SK-N-SH treated with all-trans-retinoic acid at 6 μM for 48 hours (cell line): ENCODE measurements around the gene ANK2.

Experiments used
- ATAC-seq: fragments of 200-7000 bp; cut with Tn5 transposase; 3 replicates; pipeline ENCODE4 v1.9.1; 2020; ENCODE audit warnings: mild to moderate bottlenecking, moderate library complexity
- ARNTL ChIP-seq: fragments of 450-650 bp; formaldehyde crosslinking; IDR thresholded peaks from 2 replicates; pipeline ENCODE4 v1.5.0; 2020; ENCODE audit warnings: low read depth, mild to moderate bottlenecking, moderate library complexity, borderline replicate concordance
- BACH2 ChIP-seq: fragments of 250-450 bp; sonication (Bioruptor Pico); IDR thresholded peaks from 2 replicates; pipeline ENCODE4 v1.9.0; 2021; ENCODE audit warnings: mild to moderate bottlenecking, borderline replicate concordance
- GLIS3 ChIP-seq: fragments of 250-450 bp; sonication (Bioruptor Pico); IDR thresholded peaks from 2 replicates; pipeline ENCODE4 v1.5.0; 2020; ENCODE audit warnings: mild to moderate bottlenecking, moderate library complexity
- ISL1 ChIP-seq: fragments of 250-450 bp; sonication (Bioruptor Pico); IDR thresholded peaks from 2 replicates; pipeline ENCODE4 v2.1.2; 2022; ENCODE audit warnings: mild to moderate bottlenecking, moderate library complexity
- RARB ChIP-seq: fragments of 250-450 bp; sonication (Bioruptor Pico); IDR thresholded peaks from 2 replicates; pipeline ENCODE4 v1.8.0; 2021; ENCODE audit warnings: mild to moderate bottlenecking, moderate library complexity
- TCF4 ChIP-seq: fragments of 250-450 bp; sonication (Bioruptor Pico); IDR thresholded peaks from 2 replicates; pipeline ENCODE4 v1.8.0; 2021; ENCODE audit warnings: mild to moderate bottlenecking, moderate library complexity, borderline replicate concordance
- ZC3H10 ChIP-seq: fragments of 250-450 bp; sonication (Bioruptor Pico); IDR thresholded peaks from 2 replicates; pipeline ENCODE4 v1.5.1; 2021; ENCODE audit warnings: mild to moderate bottlenecking, moderate library complexity
- ZFP30 ChIP-seq: fragments of 450-650 bp; formaldehyde crosslinking; IDR thresholded peaks from 2 replicates; pipeline ENCODE4 v1.5.0; 2022; ENCODE audit warnings: mild to moderate bottlenecking, moderate library complexity
- ZNF565 ChIP-seq: fragments of 450-650 bp; formaldehyde crosslinking; conservative IDR thresholded peaks from 2 replicates; pipeline ENCODE4 v1.5.0; 2020; ENCODE audit warnings: low read depth, mild to moderate bottlenecking, moderate library complexity
- ZNF70 ChIP-seq: fragments of 450-650 bp; formaldehyde crosslinking; IDR thresholded peaks from 2 replicates; pipeline ENCODE4 v1.5.0; 2020; ENCODE audit warnings: mild to moderate bottlenecking, moderate library complexity
- ZNF8 ChIP-seq: fragments of 450-650 bp; formaldehyde crosslinking; IDR thresholded peaks from 2 replicates; pipeline ENCODE4 v1.5.0; 2020; ENCODE audit warnings: mild to moderate bottlenecking, moderate library complexity
- TF ChIP-seq, protein P1 (sequence below): fragments of 250-450 bp; sonication (Bioruptor Pico); IDR thresholded peaks from 2 replicates; pipeline ENCODE4 v1.5.0; 2020; ENCODE audit warnings: mild to moderate bottlenecking, moderate library complexity
- TF ChIP-seq, protein P2 (sequence below): fragments of 250-450 bp; sonication (Bioruptor Pico); IDR thresholded peaks from 2 replicates; pipeline ENCODE4 v1.5.1; 2021; ENCODE audit warnings: mild to moderate bottlenecking, moderate library complexity
- TF ChIP-seq, protein P3 (sequence below): fragments of 250-450 bp; sonication (Bioruptor Pico); IDR thresholded peaks from 2 replicates; pipeline ENCODE4 v1.5.1; 2020; ENCODE audit warnings: low read depth, mild to moderate bottlenecking, moderate library complexity
- TF ChIP-seq, protein P4 (sequence below): fragments of 250-450 bp; sonication (Bioruptor Pico); IDR thresholded peaks from 2 replicates; pipeline ENCODE4 v1.8.0; 2020; ENCODE audit warnings: mild to moderate bottlenecking, moderate library complexity, borderline replicate concordance
- TF ChIP-seq, protein P5 (sequence below): fragments of 250-450 bp; sonication (Bioruptor Pico); IDR thresholded peaks from 2 replicates; pipeline ENCODE4 v1.8.0; 2021; ENCODE audit warnings: low read depth, mild to moderate bottlenecking, moderate library complexity, borderline replicate concordance

ANK2 gene

DNA sequence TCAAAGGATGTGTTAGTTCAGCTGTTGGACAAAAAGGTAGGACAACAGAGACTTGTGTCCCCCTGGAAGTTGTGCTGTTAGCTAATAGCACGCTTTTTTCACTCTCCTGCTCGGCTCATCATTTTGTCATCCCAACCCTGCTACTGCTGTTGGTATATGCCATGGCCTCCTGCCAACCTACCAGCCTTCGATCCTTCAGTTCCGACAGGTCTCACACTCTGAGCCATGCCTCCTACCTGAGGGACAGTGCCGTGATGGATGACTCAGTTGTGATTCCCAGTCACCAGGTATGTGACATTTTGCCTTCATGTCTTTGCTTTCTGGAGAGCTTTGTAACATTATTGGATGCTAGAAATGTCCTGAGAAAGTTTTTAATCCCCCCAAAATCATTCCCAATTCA is 268.1 kb downstream of the ANK2 start (continued):
- TF ChIP-seq, protein P1, sequence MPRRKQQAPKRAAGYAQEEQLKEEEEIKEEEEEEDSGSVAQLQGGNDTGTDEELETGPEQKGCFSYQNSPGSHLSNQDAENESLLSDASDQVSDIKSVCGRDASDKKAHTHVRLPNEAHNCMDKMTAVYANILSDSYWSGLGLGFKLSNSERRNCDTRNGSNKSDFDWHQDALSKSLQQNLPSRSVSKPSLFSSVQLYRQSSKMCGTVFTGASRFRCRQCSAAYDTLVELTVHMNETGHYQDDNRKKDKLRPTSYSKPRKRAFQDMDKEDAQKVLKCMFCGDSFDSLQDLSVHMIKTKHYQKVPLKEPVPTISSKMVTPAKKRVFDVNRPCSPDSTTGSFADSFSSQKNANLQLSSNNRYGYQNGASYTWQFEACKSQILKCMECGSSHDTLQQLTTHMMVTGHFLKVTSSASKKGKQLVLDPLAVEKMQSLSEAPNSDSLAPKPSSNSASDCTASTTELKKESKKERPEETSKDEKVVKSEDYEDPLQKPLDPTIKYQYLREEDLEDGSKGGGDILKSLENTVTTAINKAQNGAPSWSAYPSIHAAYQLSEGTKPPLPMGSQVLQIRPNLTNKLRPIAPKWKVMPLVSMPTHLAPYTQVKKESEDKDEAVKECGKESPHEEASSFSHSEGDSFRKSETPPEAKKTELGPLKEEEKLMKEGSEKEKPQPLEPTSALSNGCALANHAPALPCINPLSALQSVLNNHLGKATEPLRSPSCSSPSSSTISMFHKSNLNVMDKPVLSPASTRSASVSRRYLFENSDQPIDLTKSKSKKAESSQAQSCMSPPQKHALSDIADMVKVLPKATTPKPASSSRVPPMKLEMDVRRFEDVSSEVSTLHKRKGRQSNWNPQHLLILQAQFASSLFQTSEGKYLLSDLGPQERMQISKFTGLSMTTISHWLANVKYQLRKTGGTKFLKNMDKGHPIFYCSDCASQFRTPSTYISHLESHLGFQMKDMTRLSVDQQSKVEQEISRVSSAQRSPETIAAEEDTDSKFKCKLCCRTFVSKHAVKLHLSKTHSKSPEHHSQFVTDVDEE (CRISPR knock-in tag), result no peak
- TF ChIP-seq GLIS3 (CRISPR knock-in tag) (no peak), ZNF70 (no peak), ISL1 (CRISPR knock-in tag) (no peak), ARNTL (no peak), TCF4 (no peak)

DNA sequence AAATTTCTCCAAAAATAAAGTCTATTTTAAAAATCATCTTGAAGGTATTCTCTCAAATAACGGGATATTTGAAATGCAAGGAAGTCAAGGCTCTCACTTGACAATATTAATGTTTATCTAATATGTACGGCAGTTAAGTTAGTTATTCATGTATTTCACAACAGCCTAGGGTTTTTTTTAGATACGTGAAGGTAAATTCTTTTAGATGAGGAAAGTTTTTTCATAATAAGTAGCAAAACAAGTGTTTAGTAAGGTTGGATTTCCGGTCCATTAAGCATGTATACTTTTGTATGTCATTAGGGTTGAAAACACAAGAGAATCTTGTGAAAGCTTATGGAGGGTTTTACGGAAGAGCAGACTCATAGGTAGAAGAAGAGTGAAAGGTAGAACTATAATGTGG is 273.3 kb downstream of the ANK2 start:
- ATAC-seq, result no peak
- no peak for TF ChIP-seq ZNF565 (CRISPR knock-in tag)
- no peak for TF ChIP-seq ISL1 (CRISPR knock-in tag)

DNA sequence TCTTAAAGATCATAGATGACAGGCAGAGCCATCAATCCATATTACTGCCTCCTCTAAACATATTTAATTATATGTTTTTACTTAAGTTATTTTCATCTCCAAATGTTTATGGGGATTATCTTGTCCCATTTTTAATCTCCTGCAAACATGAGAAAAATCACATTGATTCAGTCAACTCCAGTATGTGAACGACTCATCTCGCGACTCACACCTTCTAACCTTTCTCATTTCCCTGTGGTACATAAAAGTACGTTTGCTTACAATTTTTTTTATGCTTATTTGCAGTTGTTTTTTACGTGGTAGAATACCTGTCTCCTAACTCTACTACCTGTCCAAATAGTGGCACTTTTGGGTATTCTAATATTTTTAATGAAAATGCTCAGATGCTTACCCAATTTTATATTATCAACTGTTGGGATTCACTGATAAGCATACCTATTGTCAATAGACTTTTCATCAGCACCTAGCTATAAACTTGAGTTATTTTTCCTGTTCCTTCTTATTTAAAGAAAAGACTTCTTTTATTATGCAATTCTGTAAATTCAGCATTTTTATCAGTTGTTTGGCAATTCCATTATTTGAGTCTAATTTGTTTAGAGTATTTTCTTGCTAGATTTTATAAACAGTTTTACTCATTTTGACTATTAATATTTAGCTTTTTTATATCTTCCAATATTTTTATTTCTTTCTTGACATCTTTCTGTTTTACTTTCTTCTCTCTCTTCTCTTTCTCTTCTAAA is 276.6 kb downstream of the ANK2 start:
- TF ChIP-seq, protein P2, sequence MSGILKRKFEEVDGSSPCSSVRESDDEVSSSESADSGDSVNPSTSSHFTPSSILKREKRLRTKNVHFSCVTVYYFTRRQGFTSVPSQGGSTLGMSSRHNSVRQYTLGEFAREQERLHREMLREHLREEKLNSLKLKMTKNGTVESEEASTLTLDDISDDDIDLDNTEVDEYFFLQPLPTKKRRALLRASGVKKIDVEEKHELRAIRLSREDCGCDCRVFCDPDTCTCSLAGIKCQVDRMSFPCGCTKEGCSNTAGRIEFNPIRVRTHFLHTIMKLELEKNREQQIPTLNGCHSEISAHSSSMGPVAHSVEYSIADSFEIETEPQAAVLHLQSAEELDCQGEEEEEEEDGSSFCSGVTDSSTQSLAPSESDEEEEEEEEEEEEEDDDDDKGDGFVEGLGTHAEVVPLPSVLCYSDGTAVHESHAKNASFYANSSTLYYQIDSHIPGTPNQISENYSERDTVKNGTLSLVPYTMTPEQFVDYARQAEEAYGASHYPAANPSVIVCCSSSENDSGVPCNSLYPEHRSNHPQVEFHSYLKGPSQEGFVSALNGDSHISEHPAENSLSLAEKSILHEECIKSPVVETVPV (CRISPR knock-in tag), result no peak
- no peak for TF ChIP-seq ISL1 (CRISPR knock-in tag)
- TF ChIP-seq ZNF565 (CRISPR knock-in tag), result no peak
- TF ChIP-seq ZNF8, result no peak
- no peak for TF ChIP-seq BACH2 (CRISPR knock-in tag)
- TF ChIP-seq RARB (CRISPR knock-in tag), result no peak
- TF ChIP-seq ZC3H10 (CRISPR knock-in tag), result no peak
- TF ChIP-seq, all 23 proteins: peak for 0
- no peak for ATAC-seq

DNA sequence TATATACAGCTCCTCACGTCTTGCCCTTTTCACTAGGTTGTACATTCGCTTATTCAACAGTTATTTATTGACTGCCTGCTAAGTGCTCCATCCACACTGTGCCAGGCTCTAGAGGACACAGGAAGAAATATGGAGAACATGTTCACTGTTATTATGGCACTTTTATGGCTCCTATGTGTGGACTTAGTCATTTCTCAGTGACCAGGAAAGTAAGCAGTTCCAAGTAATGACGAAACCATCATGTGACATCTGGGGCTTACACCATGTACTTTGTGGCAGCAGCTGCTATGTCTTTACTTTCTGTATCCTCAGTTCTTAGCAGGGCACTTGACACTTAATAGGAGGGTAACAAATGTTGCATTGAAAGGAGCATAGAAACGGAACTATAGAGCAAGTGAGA is 278.0 kb downstream of the ANK2 start:
- ATAC-seq, result no peak
- no peak for TF ChIP-seq GLIS3 (CRISPR knock-in tag)
- no peak for TF ChIP-seq ZC3H10 (CRISPR knock-in tag)
- TF ChIP-seq RARB (CRISPR knock-in tag), result no peak
- TF ChIP-seq, all 23 proteins: peak for 0

DNA sequence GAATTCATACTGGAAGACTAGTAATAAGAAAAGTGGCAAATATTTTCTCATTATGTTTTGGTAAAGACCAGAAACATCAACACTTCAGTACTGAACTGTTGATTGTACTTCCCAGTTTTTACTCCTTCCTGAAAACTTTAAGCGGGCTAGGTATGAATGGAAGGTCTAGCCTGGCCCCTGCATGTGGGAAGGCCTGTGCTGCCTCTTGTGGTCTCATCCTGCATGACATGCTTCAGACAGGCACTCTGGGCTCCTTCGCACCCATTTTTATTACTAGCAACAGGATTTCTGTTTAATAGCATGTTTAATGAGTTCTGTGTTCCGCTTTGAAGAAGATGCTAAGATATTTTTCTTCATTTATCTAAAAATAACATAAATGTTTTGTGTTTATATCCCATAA is 279.1 kb downstream of the ANK2 start:
- TF ChIP-seq GLIS3 (CRISPR knock-in tag), result no peak
- no peak for TF ChIP-seq ZFP30 (CRISPR knock-in tag)
- TF ChIP-seq, protein P3, sequence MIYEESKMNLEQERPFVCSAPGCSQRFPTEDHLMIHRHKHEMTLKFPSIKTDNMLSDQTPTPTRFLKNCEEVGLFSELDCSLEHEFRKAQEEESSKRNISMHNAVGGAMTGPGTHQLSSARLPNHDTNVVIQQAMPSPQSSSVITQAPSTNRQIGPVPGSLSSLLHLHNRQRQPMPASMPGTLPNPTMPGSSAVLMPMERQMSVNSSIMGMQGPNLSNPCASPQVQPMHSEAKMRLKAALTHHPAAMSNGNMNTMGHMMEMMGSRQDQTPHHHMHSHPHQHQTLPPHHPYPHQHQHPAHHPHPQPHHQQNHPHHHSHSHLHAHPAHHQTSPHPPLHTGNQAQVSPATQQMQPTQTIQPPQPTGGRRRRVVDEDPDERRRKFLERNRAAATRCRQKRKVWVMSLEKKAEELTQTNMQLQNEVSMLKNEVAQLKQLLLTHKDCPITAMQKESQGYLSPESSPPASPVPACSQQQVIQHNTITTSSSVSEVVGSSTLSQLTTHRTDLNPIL (CRISPR knock-in tag), result no peak
- TF ChIP-seq, protein P4, sequence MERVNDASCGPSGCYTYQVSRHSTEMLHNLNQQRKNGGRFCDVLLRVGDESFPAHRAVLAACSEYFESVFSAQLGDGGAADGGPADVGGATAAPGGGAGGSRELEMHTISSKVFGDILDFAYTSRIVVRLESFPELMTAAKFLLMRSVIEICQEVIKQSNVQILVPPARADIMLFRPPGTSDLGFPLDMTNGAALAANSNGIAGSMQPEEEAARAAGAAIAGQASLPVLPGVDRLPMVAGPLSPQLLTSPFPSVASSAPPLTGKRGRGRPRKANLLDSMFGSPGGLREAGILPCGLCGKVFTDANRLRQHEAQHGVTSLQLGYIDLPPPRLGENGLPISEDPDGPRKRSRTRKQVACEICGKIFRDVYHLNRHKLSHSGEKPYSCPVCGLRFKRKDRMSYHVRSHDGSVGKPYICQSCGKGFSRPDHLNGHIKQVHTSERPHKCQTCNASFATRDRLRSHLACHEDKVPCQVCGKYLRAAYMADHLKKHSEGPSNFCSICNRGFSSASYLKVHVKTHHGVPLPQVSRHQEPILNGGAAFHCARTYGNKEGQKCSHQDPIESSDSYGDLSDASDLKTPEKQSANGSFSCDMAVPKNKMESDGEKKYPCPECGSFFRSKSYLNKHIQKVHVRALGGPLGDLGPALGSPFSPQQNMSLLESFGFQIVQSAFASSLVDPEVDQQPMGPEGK, result no peak
- TF ChIP-seq ZC3H10 (CRISPR knock-in tag), result no peak
- TF ChIP-seq, protein P5, sequence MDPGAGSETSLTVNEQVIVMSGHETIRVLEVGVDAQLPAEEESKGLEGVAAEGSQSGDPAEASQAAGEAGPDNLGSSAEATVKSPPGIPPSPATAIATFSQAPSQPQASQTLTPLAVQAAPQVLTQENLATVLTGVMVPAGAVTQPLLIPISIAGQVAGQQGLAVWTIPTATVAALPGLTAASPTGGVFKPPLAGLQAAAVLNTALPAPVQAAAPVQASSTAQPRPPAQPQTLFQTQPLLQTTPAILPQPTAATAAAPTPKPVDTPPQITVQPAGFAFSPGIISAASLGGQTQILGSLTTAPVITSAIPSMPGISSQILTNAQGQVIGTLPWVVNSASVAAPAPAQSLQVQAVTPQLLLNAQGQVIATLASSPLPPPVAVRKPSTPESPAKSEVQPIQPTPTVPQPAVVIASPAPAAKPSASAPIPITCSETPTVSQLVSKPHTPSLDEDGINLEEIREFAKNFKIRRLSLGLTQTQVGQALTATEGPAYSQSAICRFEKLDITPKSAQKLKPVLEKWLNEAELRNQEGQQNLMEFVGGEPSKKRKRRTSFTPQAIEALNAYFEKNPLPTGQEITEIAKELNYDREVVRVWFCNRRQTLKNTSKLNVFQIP, result no peak
- no peak for TF ChIP-seq BACH2 (CRISPR knock-in tag)
- ATAC-seq, result peak; percentile 67; the same call in 2 of the 3 replicates
